H1 (cell line): ENCODE data around the gene KIAA0040.

ENCODE experiments used
- CBX5 ChIP-seq: fragments of 300-800, 300-1000 bp; sonication (generic); IDR thresholded peaks from 2 replicates; pipeline ENCODE4 v1.7.1; 2016; ENCODE audit warnings: antibody characterized with exemption, low read length, low read depth
- CHD1 ChIP-seq: IDR thresholded peaks from 2 replicates; pipeline ENCODE4 v1.6.1; 2012; ENCODE audit warnings: low read depth, low read length, improper control_type of control experiment
- POLR2A ChIP-seq, 2 experiments: IDR thresholded peaks; 1 replicate in 1 of 2; 2 replicates in 1 of 2; pipeline ENCODE4 v1.6.1; 2011; ENCODE audit warnings: low read depth in 2 of 2, low read length in 2 of 2, mild to moderate bottlenecking in 2 of 2; ENCODE audit errors: control extremely low read depth in 1 of 2
- RAD21 ChIP-seq, 2 experiments: IDR thresholded peaks in 1 of 2; conservative IDR thresholded peaks in 1 of 2; 2 replicates each; pipeline ENCODE4 v1.6.1; 2011; ENCODE audit warnings: low read depth in 2 of 2, low read length in 2 of 2, improper control_type of control experiment in 1 of 2, inconsistent platforms in 1 of 2, mild to moderate bottlenecking in 1 of 2, moderate library complexity in 1 of 2
- SIN3A ChIP-seq, 2 experiments: IDR thresholded peaks in 1 of 2; conservative IDR thresholded peaks in 1 of 2; 2 replicates each; pipeline ENCODE4 v1.6.1; 2011 to 2012; ENCODE audit warnings: low read length in 2 of 2, improper control_type of control experiment in 1 of 2, low read depth in 1 of 2, mild to moderate bottlenecking in 1 of 2
- SUZ12 ChIP-seq: fragments of 200-600 bp; sonication (generic); IDR thresholded peaks from 2 replicates; pipeline ENCODE4 v1.6.1; 2012; ENCODE audit warnings: mild to moderate bottlenecking, inconsistent platforms, low read length, moderate library complexity, mixed read lengths
- TF ChIP-seq, protein P1 (sequence below), 3 experiments: IDR thresholded peaks; 1 replicate in 2 of 3; 2 replicates in 1 of 3; pipeline versions ENCODE4 v1.5.1 to v1.6.1; 2011; ENCODE audit warnings: low read length in 3 of 3, mild to moderate bottlenecking in 3 of 3, inconsistent platforms in 2 of 3, low read depth in 1 of 3, moderate library complexity in 1 of 3; ENCODE audit not compliant: insufficient read depth in 1 of 3; ENCODE audit errors: control extremely low read depth in 1 of 3

DNA sequence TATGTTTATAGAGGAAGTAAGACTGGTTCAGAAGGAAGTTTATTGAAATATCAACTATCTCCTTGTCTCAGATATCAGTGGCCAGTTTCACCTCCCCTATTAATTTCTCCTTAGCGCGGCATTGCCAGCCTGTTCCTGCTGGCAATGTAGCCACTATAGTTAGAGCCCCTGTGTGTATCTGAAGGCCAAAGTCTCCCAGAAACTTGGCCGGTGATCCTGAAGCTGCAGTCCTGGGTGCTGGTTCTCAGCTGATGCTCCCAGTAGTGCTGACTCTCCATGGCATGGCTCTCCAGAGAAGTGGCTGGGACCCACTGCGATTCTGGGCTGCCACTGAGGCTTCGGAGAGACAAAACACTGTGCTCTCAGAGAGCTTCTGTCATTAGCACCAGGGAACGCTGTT, 65.0 kb downstream of the KIAA0040 start:
- no peak for TF ChIP-seq CHD1
- TF ChIP-seq SUZ12: no peak
- no peak for TF ChIP-seq CBX5
- TF ChIP-seq, protein P1, sequence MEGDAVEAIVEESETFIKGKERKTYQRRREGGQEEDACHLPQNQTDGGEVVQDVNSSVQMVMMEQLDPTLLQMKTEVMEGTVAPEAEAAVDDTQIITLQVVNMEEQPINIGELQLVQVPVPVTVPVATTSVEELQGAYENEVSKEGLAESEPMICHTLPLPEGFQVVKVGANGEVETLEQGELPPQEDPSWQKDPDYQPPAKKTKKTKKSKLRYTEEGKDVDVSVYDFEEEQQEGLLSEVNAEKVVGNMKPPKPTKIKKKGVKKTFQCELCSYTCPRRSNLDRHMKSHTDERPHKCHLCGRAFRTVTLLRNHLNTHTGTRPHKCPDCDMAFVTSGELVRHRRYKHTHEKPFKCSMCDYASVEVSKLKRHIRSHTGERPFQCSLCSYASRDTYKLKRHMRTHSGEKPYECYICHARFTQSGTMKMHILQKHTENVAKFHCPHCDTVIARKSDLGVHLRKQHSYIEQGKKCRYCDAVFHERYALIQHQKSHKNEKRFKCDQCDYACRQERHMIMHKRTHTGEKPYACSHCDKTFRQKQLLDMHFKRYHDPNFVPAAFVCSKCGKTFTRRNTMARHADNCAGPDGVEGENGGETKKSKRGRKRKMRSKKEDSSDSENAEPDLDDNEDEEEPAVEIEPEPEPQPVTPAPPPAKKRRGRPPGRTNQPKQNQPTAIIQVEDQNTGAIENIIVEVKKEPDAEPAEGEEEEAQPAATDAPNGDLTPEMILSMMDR (IDR thresholded peaks at IDR 0.05; ENCODE audit: control extremely low read depth in 1 of 3, insufficient read depth in 1 of 3, low read depth in 1 of 3, low read length in 3 of 3): no peak
- TF ChIP-seq SIN3A (conservative IDR thresholded peaks at IDR 0.05 in 1 of 2, IDR thresholded peaks at IDR 0.05 in 1 of 2; ENCODE audit: low read depth in 1 of 2, low read length in 2 of 2): no peak
- TF ChIP-seq RAD21 (IDR thresholded peaks at IDR 0.05 in 1 of 2, conservative IDR thresholded peaks at IDR 0.05 in 1 of 2; ENCODE audit: low read depth in 2 of 2, low read length in 2 of 2): no peak
- TF ChIP-seq POLR2A (IDR thresholded peaks at IDR 0.05; ENCODE audit: control extremely low read depth in 1 of 2, low read depth in 2 of 2, low read length in 2 of 2): no peak
